Measurements from ENCODE around the gene PRG2.
A peak's percentile ranks its signal among the peaks of the same experiment; 100 is the strongest.
"Not testable (repeated sequence)": the region's sequence is repeated elsewhere in the genome, so short reads cannot be mapped to it uniquely, and the experiment has no call there.

PRG2 gene

GRCh38 chr11:57344826-57345225, 45.6 kb downstream of the PRG2 start:
- DNase-seq = no peak

GRCh38 chr11:57343825-57344224, 46.6 kb downstream of the PRG2 start:
- DNase-seq = peak; percentile 58

- DNase-seq = no peak
These were observed 47.7 kb downstream of the PRG2 start for GRCh38 chr11:57342702-57343101.

- no peak for DNase-seq
These were observed 49.1 kb downstream of the PRG2 start for GRCh38 chr11:57341250-57341808.

GRCh38 chr11:57340039-57340615, 50.3 kb downstream of the PRG2 start:
- DNase-seq = no peak

- no peak for DNase-seq
These were observed 51.1 kb downstream of the PRG2 start for GRCh38 chr11:57339328-57339727.

- DNase-seq = peak; percentile 35
These were observed 52.3 kb downstream of the PRG2 start, which contains the start of gene P2RX3 for GRCh38 chr11:57338142-57338541. Gene P2RX3 (plus strand): TSS chr11:57338352. CDS start chr11:57338551, 199 bp downstream.

- DNase-seq = not testable (repeated sequence)
These were observed 53.6 kb downstream of the PRG2 start for GRCh38 chr11:57336856-57337255.

Data from NCI-H2171 (cell line).